Peyer's patch (tissue), 4 donors: Measurements from ENCODE around the gene FAM184B.

ENCODE experiments used
- POLR2A ChIP-seq, 2 donors: fragments of 450-650 bp; IDR thresholded peaks; one replicate each; pipeline ENCODE4 v1.5.1; 2017; ENCODE audit warnings: antibody characterized with exemption in 2 of 2, mild to moderate bottlenecking in 2 of 2, moderate library complexity in 2 of 2
- TF ChIP-seq, protein P1 (sequence below), 6 experiments: fragments of 450-650 bp in 4 of 6; fragments of 200-600 bp in 2 of 6; sonication (generic) in 1 of 6; IDR thresholded peaks; one replicate each; pipeline ENCODE4 v1.5.1; 2017 to 2019; ENCODE audit warnings: antibody characterized with exemption in 6 of 6, mild to moderate bottlenecking in 3 of 6, moderate library complexity in 1 of 6

- TF ChIP-seq, protein P1, sequence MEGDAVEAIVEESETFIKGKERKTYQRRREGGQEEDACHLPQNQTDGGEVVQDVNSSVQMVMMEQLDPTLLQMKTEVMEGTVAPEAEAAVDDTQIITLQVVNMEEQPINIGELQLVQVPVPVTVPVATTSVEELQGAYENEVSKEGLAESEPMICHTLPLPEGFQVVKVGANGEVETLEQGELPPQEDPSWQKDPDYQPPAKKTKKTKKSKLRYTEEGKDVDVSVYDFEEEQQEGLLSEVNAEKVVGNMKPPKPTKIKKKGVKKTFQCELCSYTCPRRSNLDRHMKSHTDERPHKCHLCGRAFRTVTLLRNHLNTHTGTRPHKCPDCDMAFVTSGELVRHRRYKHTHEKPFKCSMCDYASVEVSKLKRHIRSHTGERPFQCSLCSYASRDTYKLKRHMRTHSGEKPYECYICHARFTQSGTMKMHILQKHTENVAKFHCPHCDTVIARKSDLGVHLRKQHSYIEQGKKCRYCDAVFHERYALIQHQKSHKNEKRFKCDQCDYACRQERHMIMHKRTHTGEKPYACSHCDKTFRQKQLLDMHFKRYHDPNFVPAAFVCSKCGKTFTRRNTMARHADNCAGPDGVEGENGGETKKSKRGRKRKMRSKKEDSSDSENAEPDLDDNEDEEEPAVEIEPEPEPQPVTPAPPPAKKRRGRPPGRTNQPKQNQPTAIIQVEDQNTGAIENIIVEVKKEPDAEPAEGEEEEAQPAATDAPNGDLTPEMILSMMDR (IDR thresholded peaks at IDR 0.05) = no peak
- no peak for TF ChIP-seq POLR2A (IDR thresholded peaks at IDR 0.05)
These were observed 72.2 kb downstream of the FAM184B start for GRCh38 chr4:17708992-17709762.
